HG03571 (cell line): ENCODE results near the gene MRC2.
A peak's percentile ranks its signal among the peaks of the same experiment; 100 is the strongest.
"Not testable (repeated sequence)": the region's sequence is repeated elsewhere in the genome, so short reads cannot be mapped to it uniquely, and the experiment has no call there.

Source experiments
- ATAC-seq: cut with Tn5 transposase; IDR thresholded peaks from one replicate; pipeline ENCODE4 v1.9.1; 2021; ENCODE audit not compliant: unreplicated experiment

The MRC2 gene

GRCh38 chr17:62627219-62627903 lies at the start of gene MRC2:
TSS of gene MRC2 (plus strand) at chr17:62627670. CDS start at chr17:62627803, 133 bp downstream.
- no peak for ATAC-seq

- ATAC-seq = no peak
These were observed 48.5 kb upstream of the MRC2 start for GRCh38 chr17:62578757-62579487.

- no peak for ATAC-seq
These were observed 46.5 kb upstream of the MRC2 start for GRCh38 chr17:62580947-62581346.

- ATAC-seq = no peak
These were observed 45.7 kb upstream of the MRC2 start for GRCh38 chr17:62581764-62582163.

- no peak for ATAC-seq
These were observed 39.9 kb upstream of the MRC2 start for GRCh38 chr17:62587554-62587953.

GRCh38 chr17:62588109-62588508 lies 39.4 kb upstream of the MRC2 start:
- ATAC-seq = no peak

- ATAC-seq = no peak
These were observed 36.1 kb upstream of the MRC2 start for GRCh38 chr17:62591333-62591732.

- ATAC-seq = not testable (repeated sequence)
These were observed 35.6 kb upstream of the MRC2 start for GRCh38 chr17:62591822-62592221.

- ATAC-seq = no peak
These were observed 35.0 kb upstream of the MRC2 start for GRCh38 chr17:62592341-62593099.

GRCh38 chr17:62595484-62595883 lies 32.0 kb upstream of the MRC2 start:
- ATAC-seq = no peak

- ATAC-seq = no peak
These were observed 30.8 kb upstream of the MRC2 start for GRCh38 chr17:62596662-62597061.

GRCh38 chr17:62597150-62597549 lies 30.3 kb upstream of the MRC2 start:
- ATAC-seq = no peak

GRCh38 chr17:62597920-62598319 lies 29.6 kb upstream of the MRC2 start:
- ATAC-seq = no peak

- ATAC-seq = no peak
These were observed 27.4 kb upstream of the MRC2 start for GRCh38 chr17:62599964-62600657.

GRCh38 chr17:62600805-62601204 lies 26.7 kb upstream of the MRC2 start:
- no peak for ATAC-seq

GRCh38 chr17:62601471-62601870 lies 26.0 kb upstream of the MRC2 start:
- no peak for ATAC-seq

GRCh38 chr17:62603783-62604182 lies 23.7 kb upstream of the MRC2 start:
- ATAC-seq = not testable (repeated sequence)

GRCh38 chr17:62605588-62605987 lies 21.9 kb upstream of the MRC2 start:
- ATAC-seq = no peak

GRCh38 chr17:62611292-62611691 lies 16.2 kb upstream of the MRC2 start:
- ATAC-seq = peak; percentile 62

- ATAC-seq = no peak
These were observed 15.7 kb upstream of the MRC2 start for GRCh38 chr17:62611728-62612127.

- not testable (repeated sequence) for ATAC-seq
These were observed 15.2 kb upstream of the MRC2 start for GRCh38 chr17:62612289-62612688.
